ENCODE data around the gene NEMP2. TPM values are rescaled to one million over a fixed set of nuclear protein-coding genes. Genes with fewer than 3 reads are reported as not detected.

The NEMP2 gene
- total RNA-seq, 1 donor from 2014 or later = 13.8 TPM

- no peaks in the 10 kb centered on the region for H3K9me3 Mint-ChIP-seq
- TF ChIP-seq EZH2phosphoT487 (IDR thresholded peaks at IDR 0.05) (no peak), CTCF (IDR thresholded peaks at IDR 0.05) (no peak), EZH2 (IDR thresholded peaks at IDR 0.05) (no peak)
- peaks cover 4% of the 10 kb centered on the region for H3K4me1 ChIP-seq
- no peak overlapping the region for H3K27ac ChIP-seq
- H3K36me3 ChIP-seq = no peaks in the 10 kb centered on the region
- no peak overlapping the region for H3K9ac ChIP-seq
- H3K36me3 Mint-ChIP-seq = no peaks in the 10 kb centered on the region
- no peak overlapping the region for H3K4me3 ChIP-seq
- H3K4me1 Mint-ChIP-seq = peaks cover 2% of the 10 kb centered on the region
- H3F3A ChIP-seq (ENCODE audit: low read depth) = no peaks in the 10 kb centered on the region
- H3K79me2 ChIP-seq (ENCODE audit: low read depth) = no peaks in the 10 kb centered on the region
- no peaks in the 10 kb centered on the region for H4K20me1 ChIP-seq (ENCODE audit: low read depth)
- no peaks in the 10 kb centered on the region for H3K9me3 ChIP-seq (ENCODE audit: low read depth)
- H3K27me3 ChIP-seq = no peaks in the 10 kb centered on the region
- no peak overlapping the region for H3K27ac Mint-ChIP-seq
- H2AFZ ChIP-seq (replicated peaks) = no peak overlapping the region
- H3K27me3 Mint-ChIP-seq (ENCODE audit: insufficient read depth, low read depth) = no peaks in the 10 kb centered on the region
- H3K4me3 Mint-ChIP-seq = no peak overlapping the region
- DNase-seq (ENCODE audit: low spot score) = no peak
- H3K4me2 ChIP-seq = no peak overlapping the region
Observed at GRCh38 chr2:190460487-190460886, 74.0 kb downstream of the NEMP2 start.

DNA sequence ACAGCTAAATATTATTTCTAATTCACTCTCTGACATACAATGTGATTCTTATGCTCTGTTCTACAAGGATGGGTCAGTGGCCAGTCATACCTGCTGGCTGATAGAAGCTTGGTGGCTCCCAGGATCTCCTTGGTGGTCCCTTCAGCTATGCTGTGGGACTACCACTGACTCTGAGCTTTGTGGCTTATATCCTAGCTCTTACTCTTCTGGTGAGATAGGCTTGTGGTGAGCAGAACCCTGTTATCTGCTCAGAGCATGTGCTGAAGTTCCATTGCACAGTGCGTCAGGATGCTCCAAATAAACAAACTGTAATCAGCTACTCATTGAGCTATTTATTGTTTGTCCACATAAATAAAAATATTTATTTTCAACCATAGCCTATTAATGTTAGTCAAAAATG lies 74.6 kb downstream of the NEMP2 start:
- Mint-ChIP-seq H3K27ac (no peak overlapping the region), H3K4me1 (peaks cover 2% of the 10 kb centered on the region), H3K27me3 (ENCODE audit: insufficient read depth, low read depth) (no peaks in the 10 kb centered on the region), H3K36me3 (no peaks in the 10 kb centered on the region), H3K9me3 (no peaks in the 10 kb centered on the region), H3K4me3 (no peak overlapping the region)
- Histone ChIP-seq H2AFZ (replicated peaks) (no peak overlapping the region), H3K79me2 (ENCODE audit: low read depth) (no peaks in the 10 kb centered on the region), H3K9me3 (ENCODE audit: low read depth) (no peaks in the 10 kb centered on the region), H3K27ac (no peak overlapping the region), H3K36me3 (no peaks in the 10 kb centered on the region), H3K4me3 (no peak overlapping the region), H3K4me1 (peaks cover 4% of the 10 kb centered on the region), H3K9ac (no peak overlapping the region), H3F3A (ENCODE audit: low read depth) (no peaks in the 10 kb centered on the region), H3K4me2 (no peak overlapping the region), H4K20me1 (ENCODE audit: low read depth) (no peaks in the 10 kb centered on the region), H3K27me3 (no peaks in the 10 kb centered on the region)
- TF ChIP-seq EZH2phosphoT487 (IDR thresholded peaks at IDR 0.05) = no peak
- TF ChIP-seq CTCF (IDR thresholded peaks at IDR 0.05) = no peak
- TF ChIP-seq EZH2 (IDR thresholded peaks at IDR 0.05) = no peak
- no peak for DNase-seq (ENCODE audit: low spot score)

GRCh38 chr2:190458352-190459107 lies 76.0 kb downstream of the NEMP2 start:
- Mint-ChIP-seq H3K4me3 (no peak overlapping the region), H3K4me1 (peaks cover 2% of the 10 kb centered on the region), H3K27me3 (ENCODE audit: insufficient read depth, low read depth) (no peaks in the 10 kb centered on the region), H3K27ac (no peak overlapping the region), H3K36me3 (no peaks in the 10 kb centered on the region), H3K9me3 (no peaks in the 10 kb centered on the region)
- peaks cover 4% of the 10 kb centered on the region for H3K4me1 ChIP-seq
- TF ChIP-seq EZH2phosphoT487 (IDR thresholded peaks at IDR 0.05) (no peak), CTCF (IDR thresholded peaks at IDR 0.05) (no peak), EZH2 (IDR thresholded peaks at IDR 0.05) (no peak)
- no peaks in the 10 kb centered on the region for H3K27me3 ChIP-seq
- H4K20me1 ChIP-seq (ENCODE audit: low read depth) = no peaks in the 10 kb centered on the region
- H3F3A ChIP-seq (ENCODE audit: low read depth) = no peaks in the 10 kb centered on the region
- no peak for DNase-seq (ENCODE audit: low spot score)
- H3K9ac ChIP-seq = no peak overlapping the region
- H3K36me3 ChIP-seq = no peaks in the 10 kb centered on the region
- H2AFZ ChIP-seq (replicated peaks) = no peak overlapping the region
- H3K27ac ChIP-seq = no peak overlapping the region
- no peaks in the 10 kb centered on the region for H3K9me3 ChIP-seq (ENCODE audit: low read depth)
- no peak overlapping the region for H3K4me3 ChIP-seq
- H3K79me2 ChIP-seq (ENCODE audit: low read depth) = no peaks in the 10 kb centered on the region
- no peak overlapping the region for H3K4me2 ChIP-seq
